Keratinocyte (primary cell): Measurements from ENCODE around the gene SHLD3. TPM values are rescaled to one million over a fixed set of nuclear protein-coding genes. Genes with fewer than 3 reads are reported as not detected.

Source experiments
- DNase-seq: peaks from one replicate; pipeline ENCODE4 v3.0.0-alpha.2; 2011; ENCODE audit warnings: low read depth, missing footprints, low spot score
- FAIRE-seq: peaks from 2 replicates; lab custom pipeline; 2011; peaks lifted over from hg19 to GRCh38; lab: Jason Lieb, UNC
- H2AFZ ChIP-seq: 2 replicates; pipeline ENCODE4 v1.6.0; 2012; ENCODE audit warnings: low read length, control low read depth, inconsistent platforms; ENCODE audit not compliant: control insufficient read depth
- H3K27ac ChIP-seq: 2 replicates; pipeline ENCODE4 v1.5.1; 2011; ENCODE audit warnings: low read length; ENCODE audit not compliant: control insufficient read depth, insufficient read depth
- H3K27me3 ChIP-seq: 3 replicates; pipeline ENCODE4 v1.6.0; 2011; ENCODE audit warnings: low read length; ENCODE audit not compliant: control insufficient read depth, insufficient read depth; ENCODE audit errors: extremely low read depth
- H3K36me3 ChIP-seq, 2 experiments: 2 replicates in 1 of 2; 3 replicates in 1 of 2; pipeline ENCODE4 v1.5.1; 2011; ENCODE audit warnings: low read length in 2 of 2, mild to moderate bottlenecking in 1 of 2; ENCODE audit not compliant: control insufficient read depth in 2 of 2, insufficient read depth in 2 of 2; ENCODE audit errors: extremely low read depth in 1 of 2
- H3K4me1 ChIP-seq: 3 replicates; pipeline ENCODE4 v1.5.1; 2011; ENCODE audit warnings: low read length; ENCODE audit not compliant: control insufficient read depth, insufficient read depth; ENCODE audit errors: extremely low read depth
- H3K4me2 ChIP-seq: 3 replicates; pipeline ENCODE4 v1.6.0; 2011; ENCODE audit warnings: low read depth, low read length; ENCODE audit not compliant: control insufficient read depth, insufficient read depth; ENCODE audit errors: extremely low read depth
- H3K4me3 ChIP-seq, 3 experiments: fragments of 200-600 bp in 1 of 3; sonication (generic) in 1 of 3; 2 replicates in 2 of 3; 3 replicates in 1 of 3; pipeline ENCODE4 v1.5.1; 2011 to 2016; ENCODE audit warnings: low read length in 3 of 3, mild to moderate bottlenecking in 3 of 3, control low read depth in 2 of 3, inconsistent platforms in 1 of 3, low read depth in 1 of 3, mixed read lengths in 1 of 3, mixed run types in 1 of 3, moderate library complexity in 1 of 3; ENCODE audit not compliant: control insufficient read depth in 2 of 3, insufficient read depth in 2 of 3; ENCODE audit errors: extremely low read depth in 1 of 3
- H3K79me2 ChIP-seq: 2 replicates; pipeline ENCODE4 v1.6.0; 2012; ENCODE audit warnings: low read length; ENCODE audit not compliant: control insufficient read depth, insufficient read depth
- H3K9ac ChIP-seq: 3 replicates; pipeline ENCODE4 v1.6.0; 2011; ENCODE audit warnings: low read length; ENCODE audit not compliant: control insufficient read depth, insufficient read depth; ENCODE audit errors: extremely low read depth
- H3K9me1 ChIP-seq: 3 replicates; pipeline ENCODE4 v1.6.0; 2011; ENCODE audit warnings: low read length; ENCODE audit not compliant: control insufficient read depth, insufficient read depth; ENCODE audit errors: extremely low read depth
- H3K9me3 ChIP-seq: 2 replicates; pipeline ENCODE4 v1.5.1; 2012; ENCODE audit warnings: low read depth, low read length; ENCODE audit not compliant: control insufficient read depth
- H4K20me1 ChIP-seq: 3 replicates; pipeline ENCODE4 v1.6.0; 2011; ENCODE audit warnings: low read length; ENCODE audit not compliant: control insufficient read depth, insufficient read depth; ENCODE audit errors: extremely low read depth
- EZH2 ChIP-seq: IDR thresholded peaks from one replicate; pipeline ENCODE4 v1.6.1; 2012; ENCODE audit warnings: inconsistent platforms, mild to moderate bottlenecking, low read length, moderate library complexity
- dilution Hi-C: fragments of 300-500 bp; cut with MboI; formaldehyde crosslinking; loops from one replicate; pipeline ENCODE4 v1.7.0; 2020; ENCODE audit warnings: low sequenced_read_pairs; ENCODE audit not compliant: extremely low pct_ligation_motif_present
- polyA plus RNA-seq, 5 experiments: library from polyadenylated mRNA; depleted of rRNA in 3 of 5; stranded (reverse) in 3 of 5; stranded (forward) in 1 of 5; unstranded in 1 of 5; fragments of >200 nt; gene quantifications; 1 replicate in 1 of 5; 2 replicates in 3 of 5; 3 replicates in 1 of 5; pipeline versions ENCODE4 v1.2.1 to v1.2.3, GENCODE V29; 2011 to 2012; ENCODE audit warnings: missing spikeins in 2 of 5, low read depth in 1 of 5, low replicate concordance in 1 of 5
- TF ChIP-seq, protein P1 (sequence below), 3 experiments: IDR thresholded peaks in 1 of 3; conservative IDR thresholded peaks in 1 of 3; optimal IDR thresholded peaks in 1 of 3; 2 replicates in 2 of 3; 3 replicates in 1 of 3; pipeline versions ENCODE3 to v1.5.1; 2011; ENCODE audit warnings: low read length in 3 of 3, mild to moderate bottlenecking in 3 of 3, moderate library complexity in 2 of 3, control low read depth in 1 of 3, inconsistent platforms in 1 of 3; ENCODE audit not compliant: insufficient read depth in 2 of 3; ENCODE audit errors: extremely low read depth in 1 of 3

Gene SHLD3
- polyA plus RNA-seq, 1 donor (not counting 4 experiments of a cell fraction or from before 2014, with no cell fraction given), result 3.6 TPM

DNA sequence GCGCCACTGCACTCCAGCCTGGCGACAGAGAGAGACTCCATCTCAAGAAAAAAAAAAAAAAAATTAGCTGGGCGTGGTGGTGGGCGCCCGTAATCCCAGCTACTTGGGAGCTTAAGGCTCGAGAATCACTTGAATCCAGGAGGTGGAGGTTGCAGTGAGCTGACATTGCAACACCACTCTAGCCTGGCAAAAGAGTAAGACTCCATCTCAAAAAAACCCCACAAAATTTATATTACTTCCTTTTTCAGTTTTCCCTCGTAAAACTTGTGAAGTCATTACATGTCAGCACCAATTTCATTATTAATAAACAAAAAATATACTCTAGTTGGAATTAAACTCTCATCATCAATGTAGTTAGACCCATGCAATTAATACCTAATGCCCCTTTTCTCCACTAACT is 43.9 kb downstream of the SHLD3 start:
- Histone ChIP-seq H3K4me2 (no peak overlapping the region), H3K9ac (no peak overlapping the region), H3K9me1 (no peaks in the 10 kb centered on the region), H3K36me3 (peaks cover 5 to 6% of the 10 kb centered on the region in 2 experiments), H3K4me1 (peaks cover 3% of the 10 kb centered on the region), H3K27ac (no peak overlapping the region), H3K79me2 (no peaks in the 10 kb centered on the region), H2AFZ (no peak overlapping the region), H3K4me3 (no peak overlapping the region), H4K20me1 (no peaks in the 10 kb centered on the region), H3K27me3 (no peaks in the 10 kb centered on the region), H3K9me3 (no peaks in the 10 kb centered on the region)
- DNase-seq (no peak), FAIRE-seq (no peak)
- dilution Hi-C loops, result no loop called here
- TF ChIP-seq, protein P1, sequence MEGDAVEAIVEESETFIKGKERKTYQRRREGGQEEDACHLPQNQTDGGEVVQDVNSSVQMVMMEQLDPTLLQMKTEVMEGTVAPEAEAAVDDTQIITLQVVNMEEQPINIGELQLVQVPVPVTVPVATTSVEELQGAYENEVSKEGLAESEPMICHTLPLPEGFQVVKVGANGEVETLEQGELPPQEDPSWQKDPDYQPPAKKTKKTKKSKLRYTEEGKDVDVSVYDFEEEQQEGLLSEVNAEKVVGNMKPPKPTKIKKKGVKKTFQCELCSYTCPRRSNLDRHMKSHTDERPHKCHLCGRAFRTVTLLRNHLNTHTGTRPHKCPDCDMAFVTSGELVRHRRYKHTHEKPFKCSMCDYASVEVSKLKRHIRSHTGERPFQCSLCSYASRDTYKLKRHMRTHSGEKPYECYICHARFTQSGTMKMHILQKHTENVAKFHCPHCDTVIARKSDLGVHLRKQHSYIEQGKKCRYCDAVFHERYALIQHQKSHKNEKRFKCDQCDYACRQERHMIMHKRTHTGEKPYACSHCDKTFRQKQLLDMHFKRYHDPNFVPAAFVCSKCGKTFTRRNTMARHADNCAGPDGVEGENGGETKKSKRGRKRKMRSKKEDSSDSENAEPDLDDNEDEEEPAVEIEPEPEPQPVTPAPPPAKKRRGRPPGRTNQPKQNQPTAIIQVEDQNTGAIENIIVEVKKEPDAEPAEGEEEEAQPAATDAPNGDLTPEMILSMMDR (optimal IDR thresholded peaks at IDR 0.05 in 1 of 3, IDR thresholded peaks at IDR 0.05 in 1 of 3, conservative IDR thresholded peaks at IDR 0.05 in 1 of 3; ENCODE audit: extremely low read depth in 1 of 3, insufficient read depth in 2 of 3, low read length in 3 of 3), result no peak
- no peak for TF ChIP-seq EZH2

DNA sequence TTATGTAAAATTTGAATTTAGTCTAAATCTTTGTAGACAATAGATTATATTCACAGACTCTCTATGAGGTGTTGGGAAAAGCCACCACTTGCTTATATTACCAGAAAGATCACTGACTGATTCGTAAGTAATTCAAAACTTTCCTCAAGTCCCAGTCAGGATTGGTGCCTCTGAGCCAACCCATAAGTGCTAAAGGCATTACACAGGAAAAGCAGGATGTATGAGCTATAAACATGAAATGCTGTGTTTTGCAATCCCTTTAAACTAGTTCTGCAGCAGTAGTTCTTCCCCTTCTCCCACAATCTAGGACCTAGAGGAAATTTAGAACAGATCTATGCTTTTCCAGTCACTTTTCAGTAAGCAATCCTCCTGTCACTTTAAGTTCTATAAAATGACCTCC is 48.0 kb downstream of the SHLD3 start:
- Histone ChIP-seq H3K79me2 (no peaks in the 10 kb centered on the region), H4K20me1 (no peaks in the 10 kb centered on the region), H3K4me1 (peaks cover 3% of the 10 kb centered on the region), H3K9ac (no peak overlapping the region), H3K27me3 (no peaks in the 10 kb centered on the region), H3K36me3 (peaks cover 3 to 5% of the 10 kb centered on the region in 2 experiments), H3K9me3 (no peaks in the 10 kb centered on the region), H3K4me2 (no peak overlapping the region), H3K27ac (no peak overlapping the region), H3K9me1 (no peaks in the 10 kb centered on the region), H2AFZ (no peak overlapping the region), H3K4me3 (no peak overlapping the region)
- TF ChIP-seq, protein P1 (optimal IDR thresholded peaks at IDR 0.05 in 1 of 3, IDR thresholded peaks at IDR 0.05 in 1 of 3, conservative IDR thresholded peaks at IDR 0.05 in 1 of 3; ENCODE audit: extremely low read depth in 1 of 3, insufficient read depth in 2 of 3, low read length in 3 of 3), result no peak
- no peak for TF ChIP-seq EZH2
- FAIRE-seq, result no peak
- DNase-seq, result no peak
- dilution Hi-C loops, result no loop called here
